Measurements from ENCODE around the gene ATOH7. TPM values are rescaled to one million over a fixed set of nuclear protein-coding genes. Genes with fewer than 3 reads are reported as not detected.

Gene ATOH7
- total RNA-seq, 1 experiment from 2014 or later, result not detected

- TF ChIP-seq EZH2phosphoT487 (IDR thresholded peaks at IDR 0.05; ENCODE audit: borderline replicate concordance) (no peak), ZFX (IDR thresholded peaks at IDR 0.05) (no peak; the same call in 1 of the 2 replicates), CEBPB (IDR thresholded peaks at IDR 0.05; ENCODE audit: low read depth) (no peak), SP1 (IDR thresholded peaks at IDR 0.05; ENCODE audit: low read depth) (no peak)
Measured at GRCh38 chr10:68231106-68231816, 652 bp downstream of the ATOH7 start (continued).

GRCh38 chr10:68230268-68230667, 1.6 kb downstream of the ATOH7 start:
- H3K4me1 ChIP-seq (ENCODE audit: control insufficient read depth in 1 of 2, insufficient read depth in 2 of 2, low read length in 2 of 2), result peaks cover 5 to 13% of the 10 kb centered on the region in 2 experiments; a peak in 3 of 4 replicates
- ATAC-seq (no peak), DNase-seq (ENCODE audit: low read depth, low spot score) (no peak)
- POLR2A ChIA-PET, result no interaction called here
- no TSS peak for BruUV-seq (replicated peaks)
- no peak overlapping the region for H3K9ac ChIP-seq (ENCODE audit: low read length)
- peak overlapping the region; percentile 61 for H2AFZ ChIP-seq (ENCODE audit: low read depth, low read length, poor library complexity, severe bottlenecking)
- H4K20me1 ChIP-seq (ENCODE audit: insufficient read depth), result no peaks in the 10 kb centered on the region
- no peaks in the 10 kb centered on the region for H3K79me2 ChIP-seq (ENCODE audit: insufficient read depth, low read length)
- H3K27me3 ChIP-seq (ENCODE audit: insufficient read depth, low read length), result no peaks in the 10 kb centered on the region
- CTCF ChIA-PET, result interaction anchor here (1.1 kb wide), 1 partner anchor 72 kb away, joined by 3 read pairs; no protein-coding TSS in a partner anchor
- no peaks in the 10 kb centered on the region for H3K9me2 ChIP-seq (ENCODE audit: insufficient read depth)
- intact Hi-C loops (cut with micrococcal nuclease), result no loop called here
- H3K36me3 ChIP-seq (ENCODE audit: control insufficient read depth in 1 of 2, insufficient read depth in 2 of 2, low read length in 2 of 2), result no peaks in the 10 kb centered on the region
- no peak overlapping the region for H3K27ac ChIP-seq (ENCODE audit: low read depth, low read length)
- no peak overlapping the region for H3K4me2 ChIP-seq (ENCODE audit: low read length)
- RAD21 ChIA-PET (ENCODE audit: low non-redundant PET in 1 of 2, low total read pairs in 2 of 2, uncharacterized antibody in 2 of 2, unreplicated experiment in 2 of 2), result interaction anchor here in 1 of 2 experiments (0.5 kb wide), 1 partner anchor 88 kb away, joined by 4 read pairs; no protein-coding TSS in a partner anchor
- H3K9me3 ChIP-seq (ENCODE audit: control insufficient read depth in 1 of 2, insufficient read depth in 1 of 2, low read depth in 1 of 2, low read length in 2 of 2), result no peaks in the 10 kb centered on the region
- TF ChIP-seq ZBTB33 (IDR thresholded peaks at IDR 0.05; ENCODE audit: extremely low read depth, insufficient replicate concordance, low read length), result no peak
- TF ChIP-seq ZNF274 (IDR thresholded peaks at IDR 0.05; ENCODE audit: low read depth, low read length), result no peak
- no peak for TF ChIP-seq REST (IDR thresholded peaks at IDR 0.05; ENCODE audit: low read depth)
- TF ChIP-seq CBX3 (IDR thresholded peaks at IDR 0.05; ENCODE audit: low read depth), result no peak
- no peak for TF ChIP-seq SP1 (IDR thresholded peaks at IDR 0.05; ENCODE audit: low read depth)
- no peak for TF ChIP-seq POLR2A (IDR thresholded peaks at IDR 0.05; ENCODE audit: borderline replicate concordance, extremely low read depth, insufficient read depth, insufficient read length)
- TF ChIP-seq MAX (IDR thresholded peaks at IDR 0.05), result no peak
- no peak for TF ChIP-seq JUND (IDR thresholded peaks at IDR 0.05)
- no peak for TF ChIP-seq YY1 (IDR thresholded peaks at IDR 0.05; ENCODE audit: extremely low read depth, insufficient replicate concordance, low read depth, low read length)
- no peak for TF ChIP-seq TCF7L2 (IDR thresholded peaks at IDR 0.05; ENCODE audit: borderline replicate concordance, extremely low read depth, insufficient read depth, insufficient read length)
- no peak overlapping the region for H3K4me3 ChIP-seq (replicated peaks in 1 of 2; ENCODE audit: low read depth in 1 of 2, low read length in 2 of 2)
